Gastroesophageal sphincter (tissue), 4 donors: Measurements from ENCODE around the gene GPR171. TPM values are rescaled to one million over a fixed set of nuclear protein-coding genes. Genes with fewer than 3 reads are reported as not detected.
A peak's percentile ranks its signal among the peaks of the same experiment; 100 is the strongest.

Experiments used
- ATAC-seq: fragments of 150-250 bp; one replicate; pipeline ENCODE4 v1.9.1; 2016; ENCODE audit warnings: mild to moderate bottlenecking, moderate library complexity
- H3K27ac ChIP-seq, 4 donors: fragments of 200-600 bp; sonication (generic) in 3 of 4; 1 replicate in 3 of 4; 2 replicates in 1 of 4; pipeline ENCODE4 v1.5.1; 2016 to 2019
- H3K27me3 ChIP-seq: fragments of 200-600 bp; sonication (generic); one replicate; pipeline ENCODE4 v1.5.1; 2019
- H3K36me3 ChIP-seq, 2 donors: fragments of 200-600 bp; sonication (generic); one replicate each; pipeline ENCODE4 v1.5.1; 2019; ENCODE audit warnings: control low read depth in 1 of 2
- H3K4me1 ChIP-seq, 3 donors: fragments of 200-600 bp; sonication (generic); 1 replicate in 2 of 3; 2 replicates in 1 of 3; pipeline ENCODE4 v1.5.1; 2016 to 2019; ENCODE audit warnings: control low read depth in 2 of 3
- H3K4me3 ChIP-seq, 2 donors: fragments of 200-600 bp; sonication (generic); one replicate each; pipeline ENCODE4 v1.5.1; 2019; ENCODE audit warnings: mild to moderate bottlenecking in 1 of 2, moderate library complexity in 1 of 2
- H3K9me3 ChIP-seq, 3 donors: fragments of 200-600 bp; sonication (generic); one replicate each; pipeline ENCODE4 v1.5.1; 2017 to 2019; ENCODE audit warnings: control low read depth in 2 of 3
- EP300 ChIP-seq: sonication (generic); formaldehyde crosslinking; IDR thresholded peaks from one replicate; pipeline ENCODE4 v1.6.1; 2017; ENCODE audit warnings: antibody characterized with exemption, mild to moderate bottlenecking
- POLR2A ChIP-seq, 2 donors: fragments of 450-650 bp; IDR thresholded peaks; one replicate each; pipeline ENCODE4 v1.6.1; 2017; ENCODE audit warnings: antibody characterized with exemption in 2 of 2, mild to moderate bottlenecking in 2 of 2, moderate library complexity in 1 of 2
- POLR2AphosphoS5 ChIP-seq: sonication (generic); formaldehyde crosslinking; IDR thresholded peaks from one replicate; pipeline ENCODE4 v1.6.1; 2017; ENCODE audit warnings: antibody characterized with exemption
- WGBS, 2 donors: methylation state at CpG; one replicate each; pipeline ENCODE4 v1.1.5; 2018; ENCODE audit warnings: low coverage in 1 of 2; 5-methylcytosine and 5-hydroxymethylcytosine counted together
- total RNA-seq, 4 donors: library from RNA; depleted of rRNA; stranded (reverse); fragments of >200 nt; gene quantifications; one replicate each; pipeline ENCODE4 v1.1.0, GENCODE V29; 2016
- TF ChIP-seq, protein P1 (sequence below), 4 experiments: fragments of 200-600 bp in 2 of 4; fragments of 450-650 bp in 2 of 4; sonication (generic) in 1 of 4; IDR thresholded peaks; one replicate each; pipeline ENCODE4 v1.5.1; 2017 to 2019; ENCODE audit warnings: antibody characterized with exemption in 4 of 4, mild to moderate bottlenecking in 2 of 4, moderate library complexity in 2 of 4

Gene GPR171
- total RNA-seq, 4 donors from 2014 or later: 0.31 to 4.3 (median 1.2) TPM

DNA sequence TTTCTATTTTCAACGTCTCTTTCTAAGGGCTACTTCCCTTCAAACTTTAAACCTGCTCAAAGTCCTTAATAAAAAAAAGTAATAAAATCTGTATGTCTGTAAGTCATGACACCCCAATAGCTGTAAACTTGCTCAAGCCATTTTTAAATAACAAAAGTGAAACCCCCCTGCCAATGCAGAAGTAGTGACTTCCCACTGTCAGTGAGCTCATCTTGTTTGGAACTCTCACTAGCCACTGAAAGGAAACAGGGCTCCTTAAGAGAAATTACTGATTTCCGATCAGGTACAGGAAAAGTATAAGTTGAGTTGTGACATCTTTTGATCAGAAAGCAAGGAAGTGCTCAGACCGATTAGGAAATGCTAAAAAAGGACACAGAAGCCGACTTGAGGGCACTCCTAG is 27.6 kb upstream of the GPR171 start:
- Histone ChIP-seq H3K27ac (peak overlapping the region in 1 of 4 donors; percentile 15), H3K4me3 (no peak overlapping the region), H3K9me3 (no peaks in the 10 kb centered on the region), H3K4me1 (peaks cover 8 to 88% (median 19%) of the 10 kb centered on the region in 3 donors), H3K36me3 (no peaks in the 10 kb centered on the region), H3K27me3 (no peaks in the 10 kb centered on the region)
- no peak for TF ChIP-seq POLR2A (IDR thresholded peaks at IDR 0.05)
- ATAC-seq: no peak
- WGBS, 2 donors: 38 to 69% methylated on average over 3 to 4 of the region's 4 CpGs

DNA sequence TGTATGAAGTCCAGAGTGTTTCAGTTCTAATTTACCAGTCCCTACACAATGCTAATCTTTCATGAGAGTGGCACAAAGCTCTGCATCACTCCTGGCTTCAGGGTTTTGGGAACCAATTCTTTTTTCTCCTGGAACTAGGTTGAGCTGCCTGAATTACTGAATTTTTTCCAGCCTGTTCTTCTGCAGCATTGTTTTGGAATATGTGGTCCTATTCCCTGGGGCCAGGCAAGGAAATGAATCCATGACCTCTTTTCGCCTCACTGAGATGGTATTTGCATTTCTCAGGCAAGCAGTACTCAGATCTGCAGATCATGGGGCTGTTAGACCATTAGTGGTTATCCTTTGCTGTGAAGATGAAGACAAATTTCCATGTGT is 25.6 kb upstream of the GPR171 start:
- Histone ChIP-seq H3K9me3 (no peaks in the 10 kb centered on the region), H3K4me1 (peaks cover 8 to 69% (median 15%) of the 10 kb centered on the region in 3 donors), H3K27ac (peak overlapping the region in 3 of 4 donors; percentile 57 to 74 (median 63)), H3K36me3 (no peaks in the 10 kb centered on the region), H3K27me3 (no peaks in the 10 kb centered on the region), H3K4me3 (no peak overlapping the region)
- TF ChIP-seq, protein P1, sequence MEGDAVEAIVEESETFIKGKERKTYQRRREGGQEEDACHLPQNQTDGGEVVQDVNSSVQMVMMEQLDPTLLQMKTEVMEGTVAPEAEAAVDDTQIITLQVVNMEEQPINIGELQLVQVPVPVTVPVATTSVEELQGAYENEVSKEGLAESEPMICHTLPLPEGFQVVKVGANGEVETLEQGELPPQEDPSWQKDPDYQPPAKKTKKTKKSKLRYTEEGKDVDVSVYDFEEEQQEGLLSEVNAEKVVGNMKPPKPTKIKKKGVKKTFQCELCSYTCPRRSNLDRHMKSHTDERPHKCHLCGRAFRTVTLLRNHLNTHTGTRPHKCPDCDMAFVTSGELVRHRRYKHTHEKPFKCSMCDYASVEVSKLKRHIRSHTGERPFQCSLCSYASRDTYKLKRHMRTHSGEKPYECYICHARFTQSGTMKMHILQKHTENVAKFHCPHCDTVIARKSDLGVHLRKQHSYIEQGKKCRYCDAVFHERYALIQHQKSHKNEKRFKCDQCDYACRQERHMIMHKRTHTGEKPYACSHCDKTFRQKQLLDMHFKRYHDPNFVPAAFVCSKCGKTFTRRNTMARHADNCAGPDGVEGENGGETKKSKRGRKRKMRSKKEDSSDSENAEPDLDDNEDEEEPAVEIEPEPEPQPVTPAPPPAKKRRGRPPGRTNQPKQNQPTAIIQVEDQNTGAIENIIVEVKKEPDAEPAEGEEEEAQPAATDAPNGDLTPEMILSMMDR (IDR thresholded peaks at IDR 0.05): no peak
- TF ChIP-seq POLR2A (IDR thresholded peaks at IDR 0.05): no peak
- TF ChIP-seq EP300: no peak
- no peak for TF ChIP-seq POLR2AphosphoS5
- WGBS, 2 donors: 25 to 67% methylated on average over 1 of the region's 1 CpG
- no peak for ATAC-seq

DNA sequence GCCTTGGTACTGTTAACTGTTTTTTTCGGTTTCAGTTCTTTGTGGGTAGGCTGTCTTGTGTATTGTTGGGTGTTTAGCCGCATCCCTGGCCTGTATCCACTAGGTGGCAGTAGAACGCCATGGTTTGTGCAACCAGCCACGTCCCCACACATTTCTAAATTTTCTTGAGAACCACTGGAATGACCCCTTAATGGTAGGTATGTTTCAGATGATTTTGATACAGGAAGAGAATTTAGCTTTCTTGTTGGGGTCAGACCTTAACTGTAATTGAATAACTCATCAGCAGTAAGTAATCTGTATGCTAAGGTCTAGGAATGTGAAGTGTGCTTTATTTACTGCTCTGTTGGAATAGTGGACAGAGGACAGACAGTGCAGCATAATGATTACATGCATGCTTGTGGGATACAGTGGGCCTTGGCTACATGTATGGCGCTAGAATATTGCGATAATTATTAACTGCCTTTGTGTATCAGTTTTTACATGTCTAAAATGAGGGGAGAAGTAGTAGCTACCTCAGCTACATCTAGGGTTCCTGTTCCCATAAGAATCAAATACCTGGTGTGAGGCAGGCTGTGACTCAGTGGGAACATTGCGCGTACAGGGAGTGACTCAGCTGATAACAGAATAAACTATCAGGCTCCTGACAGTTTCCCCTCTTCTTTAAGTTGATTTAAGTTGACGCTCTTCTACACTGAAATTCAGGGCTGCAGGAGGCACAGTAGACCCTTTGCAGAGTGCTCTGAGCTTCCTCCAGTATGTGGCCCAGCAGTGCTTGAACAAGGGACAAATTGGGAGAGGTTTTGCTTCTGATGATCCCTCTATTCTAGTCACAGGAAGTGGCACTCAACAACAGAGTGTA is 25.0 kb upstream of the GPR171 start:
- H3K27ac ChIP-seq: peak overlapping the region in 3 of 4 donors; percentile 57 to 74 (median 63)
- ATAC-seq: peak; percentile 76

DNA sequence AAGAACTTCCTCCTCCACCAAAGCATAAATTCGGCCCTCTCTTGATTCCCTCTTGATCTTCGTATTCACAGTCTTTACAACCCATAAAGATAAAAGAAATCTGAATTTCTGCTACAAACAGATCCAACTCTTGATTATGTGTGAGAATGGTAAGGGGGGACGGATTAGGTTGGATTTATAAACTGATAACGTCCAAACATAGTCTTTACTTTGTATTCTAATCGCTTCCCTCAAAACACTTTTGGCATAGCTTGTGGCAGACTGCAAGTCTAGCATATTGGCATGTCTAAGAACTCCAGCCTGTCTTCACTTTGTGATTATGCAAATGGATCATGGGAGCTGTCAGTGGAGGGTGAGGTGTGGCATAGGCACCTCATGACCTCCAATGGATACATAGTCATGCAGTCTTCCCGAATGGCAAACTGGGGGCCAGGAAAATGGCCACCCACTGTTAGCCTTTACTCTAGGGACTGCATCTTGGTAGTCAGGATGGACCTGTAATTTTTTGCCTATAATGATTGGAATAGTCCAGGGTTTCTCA is 24.3 kb upstream of the GPR171 start:
- peak; percentile 24 for ATAC-seq
- no peak overlapping the region for H3K4me3 ChIP-seq
- H3K4me1 ChIP-seq: peaks cover 8 to 61% (median 14%) of the 10 kb centered on the region in 3 donors
- no peaks in the 10 kb centered on the region for H3K36me3 ChIP-seq
- no peak for TF ChIP-seq POLR2AphosphoS5
- TF ChIP-seq POLR2A (IDR thresholded peaks at IDR 0.05): no peak
- TF ChIP-seq EP300: no peak
- TF ChIP-seq, protein P1 (IDR thresholded peaks at IDR 0.05): no peak
- H3K27ac ChIP-seq: peak overlapping the region in 3 of 4 donors; percentile 13 to 74 (median 63)
- H3K27me3 ChIP-seq: no peaks in the 10 kb centered on the region
- WGBS, 2 donors: 69 to 72% methylated on average over 5 of the region's 6 CpGs
- H3K9me3 ChIP-seq: no peaks in the 10 kb centered on the region

More for the DNA sequence above, 25.0 kb upstream of the GPR171 start:
- Histone ChIP-seq H3K4me1 (peaks cover 8 to 63% (median 14%) of the 10 kb centered on the region in 3 donors), H3K36me3 (no peaks in the 10 kb centered on the region), H3K4me3 (no peak overlapping the region), H3K27me3 (no peaks in the 10 kb centered on the region), H3K9me3 (no peaks in the 10 kb centered on the region)
- 47 to 62% methylated on average over 4 to 6 of the region's 9 CpGs for WGBS, 2 donors
- TF ChIP-seq POLR2A (IDR thresholded peaks at IDR 0.05) (no peak), POLR2AphosphoS5 (peak; percentile 15)
- TF ChIP-seq, protein P1 (IDR thresholded peaks at IDR 0.05): peak; percentile 89 to 93 (median 92)

DNA sequence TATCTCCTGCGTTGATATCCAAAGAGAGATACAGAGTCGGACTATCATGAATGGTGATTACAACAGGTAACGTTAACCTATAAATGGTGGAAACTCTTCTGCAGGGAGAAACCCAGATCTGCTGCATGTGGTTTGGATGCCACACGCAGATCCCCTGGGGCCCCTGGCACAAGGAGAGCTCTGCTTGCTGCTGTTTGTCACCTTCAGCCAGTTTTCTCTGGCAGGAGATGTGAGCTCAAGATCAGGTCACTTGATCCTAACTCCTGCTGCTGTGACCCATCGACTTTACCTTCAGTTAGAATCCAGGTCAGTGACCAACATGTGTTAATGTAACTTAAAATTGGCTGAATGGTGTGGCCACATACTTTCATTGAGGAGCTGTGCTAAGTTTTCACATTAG is 23.8 kb upstream of the GPR171 start:
- H3K27me3 ChIP-seq: no peaks in the 10 kb centered on the region
- no peak for TF ChIP-seq POLR2A (IDR thresholded peaks at IDR 0.05)
- TF ChIP-seq POLR2AphosphoS5: no peak
- no peak for TF ChIP-seq EP300
- TF ChIP-seq, protein P1 (IDR thresholded peaks at IDR 0.05): no peak
- no peaks in the 10 kb centered on the region for H3K9me3 ChIP-seq
- ATAC-seq: no peak
- H3K4me3 ChIP-seq: no peak overlapping the region
- WGBS, 2 donors: 87 to 94% methylated on average over 5 of the region's 5 CpGs
- H3K36me3 ChIP-seq: no peaks in the 10 kb centered on the region
- H3K27ac ChIP-seq: peak overlapping the region in 1 of 4 donors; percentile 15
- H3K4me1 ChIP-seq: peaks cover 8 to 61% (median 14%) of the 10 kb centered on the region in 3 donors
